Cortex of kidney (tissue), 1 donor: Measurements from ENCODE around the gene DRICH1.
"Not testable (repeated sequence)": the region's sequence is repeated elsewhere in the genome, so short reads cannot be mapped to it uniquely, and the experiment has no call there.

ENCODE experiments used
- DNase-seq: peaks from one replicate; lab custom pipeline; 2025; lab: John Stamatoyannopoulos, UW

Gene DRICH1

GRCh38 chr22:23569291-23569690 lies 62.8 kb downstream of the DRICH1 start:
- DNase-seq: no peak

- no peak for DNase-seq
Observed at GRCh38 chr22:23566705-23567475, 65.2 kb downstream of the DRICH1 start.

- DNase-seq: no peak
Observed at GRCh38 chr22:23565915-23566704, 66.0 kb downstream of the DRICH1 start.

GRCh38 chr22:23565305-23565914 lies 66.7 kb downstream of the DRICH1 start:
- no peak for DNase-seq

GRCh38 chr22:23564276-23564675 lies 67.8 kb downstream of the DRICH1 start:
- no peak for DNase-seq

GRCh38 chr22:23563111-23563510 lies 69.0 kb downstream of the DRICH1 start:
- no peak for DNase-seq

- DNase-seq: no peak
Observed at GRCh38 chr22:23562186-23562585, 69.9 kb downstream of the DRICH1 start.

- DNase-seq: not testable (repeated sequence)
Observed at GRCh38 chr22:23561025-23561510, 71.1 kb downstream of the DRICH1 start.

- not testable (repeated sequence) for DNase-seq
Observed at GRCh38 chr22:23560215-23560614, 71.9 kb downstream of the DRICH1 start.
